Smooth muscle cell (in vitro differentiated cells): ENCODE measurements around the gene ARID3A. TPM values are rescaled to one million over a fixed set of nuclear protein-coding genes. Genes with fewer than 3 reads are reported as not detected.

Experiments used
- DNase-seq: peaks from one replicate; lab custom pipeline; 2025; ENCODE audit not compliant: unreplicated experiment; lab: John Stamatoyannopoulos, UW
- H2AFZ ChIP-seq: fragments of 200-600 bp; sonication (generic); 2 replicates; pipeline ENCODE4 v1.6.0; 2016; ENCODE audit warnings: antibody characterized with exemption, low read depth, mild to moderate bottlenecking
- H3F3A ChIP-seq: fragments of 200-600 bp; sonication (generic); 2 replicates; pipeline ENCODE4 v1.6.0; 2017; ENCODE audit warnings: antibody characterized with exemption, low read depth
- H3K27ac ChIP-seq: fragments of 200-600 bp; sonication (generic); 2 replicates; pipeline ENCODE4 v1.5.1; 2016; ENCODE audit warnings: low read depth, mild to moderate bottlenecking
- H3K27me3 ChIP-seq: fragments of 200-600 bp; sonication (generic); 2 replicates; pipeline ENCODE4 v1.6.1; 2016; ENCODE audit warnings: low read depth, mild to moderate bottlenecking
- H3K36me3 ChIP-seq: fragments of 200-600 bp; sonication (generic); 2 replicates; pipeline ENCODE4 v1.5.1; 2016; ENCODE audit warnings: low read depth
- H3K4me1 ChIP-seq: fragments of 200-600 bp; sonication (generic); 2 replicates; pipeline ENCODE4 v1.5.1; 2016; ENCODE audit warnings: low read depth
- H3K4me2 ChIP-seq: fragments of 200-600 bp; sonication (generic); 2 replicates; pipeline ENCODE4 v1.6.0; 2016; ENCODE audit warnings: mild to moderate bottlenecking
- H3K4me3 ChIP-seq: fragments of 200-600 bp; sonication (generic); 2 replicates; pipeline ENCODE4 v1.5.1; 2016; ENCODE audit warnings: mild to moderate bottlenecking
- H3K79me2 ChIP-seq: fragments of 200-600 bp; sonication (generic); 2 replicates; pipeline ENCODE4 v1.6.0; 2016; ENCODE audit warnings: low read depth, mild to moderate bottlenecking
- H3K9ac ChIP-seq: fragments of 200-600 bp; sonication (generic); 2 replicates; pipeline ENCODE4 v1.6.0; 2016; ENCODE audit warnings: low read depth
- H3K9me3 ChIP-seq: fragments of 200-600 bp; sonication (generic); replicated peaks from 2 replicates; pipeline ENCODE4 v1.5.1; 2016; ENCODE audit warnings: low read depth
- H4K20me1 ChIP-seq: fragments of 200-600 bp; sonication (generic); 2 replicates; pipeline ENCODE4 v1.6.0; 2016; ENCODE audit warnings: low read depth
- CTCF ChIP-seq: fragments of 200-600 bp; sonication (generic); IDR thresholded peaks from 2 replicates; pipeline ENCODE4 v1.5.1; 2017; ENCODE audit warnings: borderline replicate concordance, mild to moderate bottlenecking, antibody characterized with exemption; ENCODE audit not compliant: insufficient read depth, poor library complexity, severe bottlenecking
- WGBS: methylation state at CpG from one replicate; pipeline ENCODE4 v1.1.7; 2016; ENCODE audit warnings: low lambda C conversion rate; 5-methylcytosine and 5-hydroxymethylcytosine counted together
- polyA plus RNA-seq: library from polyadenylated mRNA; unstranded; fragments of >200 nt; fragmentation: Nextera tagmentation; extraction: Ambion mirVana; gene quantifications from 2 replicates; pipeline ENCODE4 v1.2.1, GENCODE V29; 2016
- total RNA-seq: library from RNA; depleted of rRNA; stranded (reverse); fragments of >200 nt; gene quantifications from 2 replicates; pipeline ENCODE4 v1.2.3, GENCODE V29; 2014

Gene ARID3A
- total and polyA plus RNA-seq, 2 experiments from 2014 or later = 45.7 to 50.3 TPM

GRCh38 chr19:907183-907853, 18.5 kb upstream of the ARID3A start:
- no peak overlapping the region for H2AFZ ChIP-seq
- H3K4me1 ChIP-seq = peaks cover 4% of the 10 kb centered on the region
- H4K20me1 ChIP-seq = peaks cover 93% of the 10 kb centered on the region
- H3K79me2 ChIP-seq = peaks cover 83% of the 10 kb centered on the region
- no peak overlapping the region for H3K9ac ChIP-seq
- no peaks in the 10 kb centered on the region for H3K36me3 ChIP-seq
- peaks cover 3% of the 10 kb centered on the region for H3F3A ChIP-seq
- H3K4me3 ChIP-seq = no peak overlapping the region
- 90% methylated on average over 9 of the region's 14 CpGs for WGBS
- H3K27ac ChIP-seq = no peak overlapping the region
- no peak for TF ChIP-seq CTCF
- H3K4me2 ChIP-seq = no peak overlapping the region
- DNase-seq = no peak
- H3K27me3 ChIP-seq = no peaks in the 10 kb centered on the region
- H3K9me3 ChIP-seq = no peaks in the 10 kb centered on the region

- peak overlapping the region; percentile 54 for H3K4me2 ChIP-seq
These were observed 14.4 kb upstream of the ARID3A start for GRCh38 chr19:911197-912033.

GRCh38 chr19:912181-913079, 13.4 kb upstream of the ARID3A start:
- Histone ChIP-seq H3K27ac (no peak overlapping the region), H3K9ac (peak overlapping the region; percentile 83)
- DNase-seq = no peak

More at GRCh38 chr19:911197-912033, 14.4 kb upstream of the ARID3A start:
- Histone ChIP-seq H3K79me2 (peaks cover 58% of the 10 kb centered on the region), H3F3A (peaks cover 8% of the 10 kb centered on the region), H3K9me3 (no peaks in the 10 kb centered on the region), H2AFZ (no peak overlapping the region), H3K27ac (no peak overlapping the region), H3K9ac (no peak overlapping the region), H3K27me3 (no peaks in the 10 kb centered on the region), H3K4me1 (no peaks in the 10 kb centered on the region), H4K20me1 (peaks cover 52% of the 10 kb centered on the region), H3K4me3 (no peak overlapping the region), H3K36me3 (no peaks in the 10 kb centered on the region)
- no peak for DNase-seq
- no peak for TF ChIP-seq CTCF
- 87% methylated on average over 42 of the region's 54 CpGs for WGBS

More at GRCh38 chr19:912181-913079, 13.4 kb upstream of the ARID3A start:
- 12% methylated on average over 8 of the region's 69 CpGs for WGBS
- Histone ChIP-seq H4K20me1 (peaks cover 43% of the 10 kb centered on the region), H3K4me2 (peak overlapping the region; percentile 94), H2AFZ (no peak overlapping the region), H3K4me3 (peak overlapping the region; percentile 78), H3K36me3 (no peaks in the 10 kb centered on the region), H3K9me3 (no peaks in the 10 kb centered on the region), H3K27me3 (peaks cover 9% of the 10 kb centered on the region), H3K4me1 (no peaks in the 10 kb centered on the region), H3K79me2 (peaks cover 52% of the 10 kb centered on the region), H3F3A (peaks cover 8% of the 10 kb centered on the region)
- no peak for TF ChIP-seq CTCF
